Activated naive CD8-positive, alpha-beta T cell (primary cell): ENCODE data around the gene TOR1AIP2.

Source experiments
- H3K27ac Mint-ChIP-seq: one replicate; pipeline ENCODE4 v1.8.0; 2021; ENCODE audit warnings: mixed read lengths
- H3K27me3 Mint-ChIP-seq: one replicate; pipeline ENCODE4 v1.8.0; 2021; ENCODE audit warnings: mixed read lengths
- H3K36me3 Mint-ChIP-seq: one replicate; pipeline ENCODE4 v1.8.0; 2021; ENCODE audit warnings: mixed read lengths
- H3K4me1 Mint-ChIP-seq: one replicate; pipeline ENCODE4 v1.8.0; 2021; ENCODE audit warnings: low read depth, mixed read lengths
- H3K4me3 Mint-ChIP-seq: one replicate; pipeline ENCODE4 v1.8.0; 2021; ENCODE audit warnings: mild to moderate bottlenecking, mixed read lengths
- H3K9me3 Mint-ChIP-seq: one replicate; pipeline ENCODE4 v1.8.0; 2021; ENCODE audit warnings: low read depth, mixed read lengths

Gene TOR1AIP2

DNA sequence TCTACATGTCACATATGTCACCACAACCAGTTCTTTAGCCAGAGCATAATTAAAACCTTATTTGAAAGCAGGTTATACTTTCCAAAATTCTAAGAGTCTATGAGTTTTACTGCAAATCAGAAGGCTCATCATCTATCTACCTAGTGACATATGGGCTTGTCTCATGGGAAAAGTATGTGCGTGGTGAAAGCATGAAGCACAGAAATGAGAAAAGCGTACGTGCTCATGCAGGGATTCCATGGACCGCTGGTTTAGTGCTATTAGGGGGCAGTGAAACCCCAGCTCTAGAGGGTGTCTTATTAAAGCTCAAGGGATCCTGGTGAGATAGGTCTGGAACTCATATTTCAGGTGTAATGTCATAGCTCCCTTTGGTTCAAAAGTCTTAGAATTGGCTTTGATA, 84.3 kb downstream of the TOR1AIP2 start:
- Mint-ChIP-seq H3K36me3 (no peaks in the 10 kb centered on the region), H3K4me3 (no peak overlapping the region), H3K4me1 (no peaks in the 10 kb centered on the region)

More for the DNA sequence above, 84.3 kb downstream of the TOR1AIP2 start:
- Mint-ChIP-seq H3K27me3 (peaks cover 2% of the 10 kb centered on the region), H3K9me3 (no peaks in the 10 kb centered on the region), H3K27ac (no peak overlapping the region)
